ENCODE data around the gene ZNF208.
"Not testable (repeated sequence)": the region's sequence is repeated elsewhere in the genome, so short reads cannot be mapped to it uniquely, and the experiment has no call there.

ZNF208 gene

GRCh38 chr19:22010437-22011143 is at the start of gene ZNF208:
Gene ZNF208, minus strand, starts transcription at chr19:22010943. Its CDS starts 149 bp downstream, at chr19:22010794.
- DNase-seq (ENCODE audit: low spot score) = not testable (repeated sequence)

- no peak for DNase-seq (ENCODE audit: low spot score)
These were observed 41.9 kb upstream of the ZNF208 start for GRCh38 chr19:22052644-22053013.

DNA sequence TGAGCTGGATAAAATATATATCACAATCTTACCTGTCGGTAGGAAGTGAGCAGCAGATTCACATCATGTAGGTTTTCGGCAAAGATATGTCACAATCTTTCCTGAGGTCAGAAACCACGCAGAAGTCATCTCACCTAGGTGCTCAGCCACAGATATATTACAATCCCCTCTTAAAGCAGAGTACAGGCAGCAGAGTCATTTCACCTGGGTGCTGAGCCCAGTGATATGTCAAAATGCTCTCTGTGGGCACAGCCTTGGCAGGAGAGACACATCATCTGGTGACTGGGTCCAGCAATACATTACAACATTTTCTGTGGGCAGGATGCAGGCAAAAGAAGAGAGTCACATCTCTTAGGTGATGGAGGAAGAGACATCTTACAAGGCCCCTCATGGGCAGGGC is 30.4 kb upstream of the ZNF208 start:
- not testable (repeated sequence) for DNase-seq (ENCODE audit: low spot score)

DNA sequence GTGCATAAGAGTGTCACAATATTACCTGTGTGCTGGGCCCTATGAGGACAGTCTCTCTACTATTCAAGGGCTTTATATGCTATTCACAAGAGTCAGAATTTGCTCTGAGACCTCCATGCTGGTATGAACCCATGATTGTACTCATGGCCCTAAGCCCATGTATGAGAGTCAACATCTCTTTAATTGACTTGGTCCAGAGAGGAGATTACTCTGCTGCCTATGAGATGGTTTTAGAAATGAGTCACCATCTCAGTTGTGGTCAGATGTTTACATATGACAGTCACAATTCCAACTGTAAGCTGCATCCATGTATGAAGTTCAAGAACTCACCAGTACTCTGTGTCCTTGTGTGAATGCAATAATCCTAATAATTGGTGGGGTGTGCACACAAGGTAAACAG is 19.9 kb upstream of the ZNF208 start:
- DNase-seq (ENCODE audit: low spot score) = no peak

DNA sequence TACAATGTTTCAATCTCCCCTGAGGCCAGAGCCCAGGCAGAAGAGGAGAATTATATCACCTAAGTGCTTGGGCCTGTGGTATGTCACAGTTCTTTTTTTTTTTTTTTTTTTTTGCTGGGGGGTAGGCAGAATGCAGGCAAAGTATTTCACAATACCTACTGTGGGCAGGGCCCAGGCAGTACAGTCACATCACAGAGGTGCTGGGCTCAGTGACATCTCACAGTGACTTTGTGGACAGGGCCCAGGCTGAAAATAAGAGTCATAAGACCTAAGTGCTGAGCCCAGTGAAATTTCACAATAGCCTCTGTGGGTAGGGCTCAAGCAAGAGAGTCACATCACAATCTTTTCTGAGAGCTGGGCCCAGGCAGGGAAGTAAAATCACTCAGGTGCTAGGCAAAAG is 15.9 kb upstream of the ZNF208 start:
- DNase-seq (ENCODE audit: low spot score) = no peak

DNA sequence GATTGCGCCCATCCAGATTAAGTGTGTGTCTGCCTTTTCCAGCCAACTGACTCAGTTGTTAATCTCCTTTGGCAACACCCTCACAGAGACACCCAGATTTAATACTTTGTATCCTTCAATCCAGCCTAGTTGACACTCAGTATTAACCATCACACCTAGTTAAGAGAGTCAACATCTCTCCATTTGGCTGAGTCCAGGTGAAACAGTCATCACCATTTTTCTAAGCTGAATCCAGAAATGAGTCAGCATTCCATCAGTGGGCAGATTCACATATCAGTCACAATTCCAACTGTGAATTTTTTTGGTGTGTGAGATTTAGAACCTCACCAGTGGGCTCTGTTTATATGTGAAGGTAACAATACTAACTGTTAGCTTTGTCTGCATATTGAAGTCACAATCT is 14.8 kb upstream of the ZNF208 start:
- DNase-seq (ENCODE audit: low spot score) = not testable (repeated sequence)

- no peak for DNase-seq (ENCODE audit: low spot score)
These were observed 40.3 kb downstream of the ZNF208 start for GRCh38 chr19:21970466-21970865.

DNA sequence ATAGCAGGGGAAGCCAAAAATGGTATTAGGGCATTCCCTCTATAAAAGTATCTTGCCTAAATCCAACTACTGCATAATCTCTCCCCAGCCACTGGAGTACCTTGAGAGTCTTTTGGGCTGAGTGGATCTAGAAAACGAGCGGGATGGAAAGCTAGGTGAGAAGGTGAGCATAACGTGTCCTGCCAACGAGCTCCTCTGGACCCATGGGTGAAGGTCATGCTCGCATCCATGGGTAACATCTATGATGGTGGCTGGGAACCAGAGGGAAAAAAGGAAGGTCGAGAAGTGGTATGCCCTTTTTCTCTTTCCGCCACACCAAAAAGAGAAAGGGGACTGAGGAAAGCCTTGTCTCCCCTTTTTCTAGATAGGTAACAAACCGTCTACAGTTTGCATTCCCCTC is 63.0 kb downstream of the ZNF208 start:
- DNase-seq (ENCODE audit: low spot score) = no peak

DNA sequence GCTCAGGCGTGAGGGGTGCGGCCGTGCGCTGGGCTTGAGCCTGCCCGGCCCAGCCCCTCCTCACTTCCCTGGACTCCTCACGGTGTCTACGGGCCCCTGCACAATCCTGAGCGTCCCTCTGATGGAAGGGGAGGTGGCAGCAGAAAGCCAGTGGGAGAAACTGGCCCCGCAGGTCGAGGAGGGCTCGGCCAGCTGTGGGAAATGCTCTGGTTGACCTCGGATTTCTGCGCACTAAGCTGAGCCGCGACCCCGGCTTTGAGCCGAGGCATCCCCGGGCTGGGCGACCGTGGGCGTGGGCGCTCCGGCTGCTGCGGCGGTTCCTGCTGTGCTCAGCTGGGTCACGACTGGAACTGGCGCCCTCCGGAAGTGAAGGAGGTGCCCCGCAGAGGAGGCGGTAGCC is 70.1 kb downstream of the ZNF208 start:
- DNase-seq (ENCODE audit: low spot score) = no peak

DNA sequence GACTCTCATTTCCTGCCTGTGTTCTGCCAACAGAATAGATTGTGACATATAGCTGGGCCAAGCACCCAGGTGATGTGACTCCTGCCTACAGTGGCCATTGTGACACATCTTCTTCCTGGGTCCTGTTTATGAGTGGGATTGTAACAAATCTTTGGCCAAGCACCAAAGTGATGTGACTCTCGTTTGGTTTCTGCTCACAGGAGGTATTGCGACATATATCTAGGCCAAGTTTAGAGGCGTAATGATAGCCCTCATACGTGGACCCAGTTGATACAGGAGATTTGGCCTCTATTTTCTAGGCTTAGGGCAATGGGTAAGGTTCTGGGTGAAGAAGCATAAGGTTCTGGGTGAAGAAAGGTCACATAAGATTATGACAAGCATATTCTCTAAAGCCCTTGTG is 76.2 kb downstream of the ZNF208 start:
- no peak for DNase-seq (ENCODE audit: low spot score)

DNA sequence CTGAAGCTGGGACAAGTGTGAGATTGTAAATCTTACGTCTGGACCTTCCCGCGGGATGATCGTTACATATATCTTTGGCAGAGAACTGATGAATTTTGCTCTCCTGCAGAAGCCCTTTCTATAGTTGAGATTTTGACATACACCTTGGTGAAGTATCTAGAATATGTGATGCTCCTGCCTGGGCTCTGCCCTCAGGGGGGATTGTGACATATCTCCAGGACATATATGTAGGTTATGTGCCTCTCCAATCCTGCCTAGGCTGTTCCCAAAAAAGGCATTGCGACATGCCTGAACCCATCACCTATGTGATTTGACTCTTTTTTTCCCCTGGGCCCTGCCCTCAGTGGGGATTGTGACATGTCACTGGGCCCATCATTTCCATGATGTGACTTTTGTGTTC is 76.6 kb downstream of the ZNF208 start:
- DNase-seq (ENCODE audit: low spot score) = no peak

GRCh38 chr19:21922276-21922675 is 88.5 kb downstream of the ZNF208 start:
- no peak for DNase-seq (ENCODE audit: low spot score)

GRCh38 chr19:21921691-21922180 is 89.0 kb downstream of the ZNF208 start:
- no peak for DNase-seq (ENCODE audit: low spot score)

DNA sequence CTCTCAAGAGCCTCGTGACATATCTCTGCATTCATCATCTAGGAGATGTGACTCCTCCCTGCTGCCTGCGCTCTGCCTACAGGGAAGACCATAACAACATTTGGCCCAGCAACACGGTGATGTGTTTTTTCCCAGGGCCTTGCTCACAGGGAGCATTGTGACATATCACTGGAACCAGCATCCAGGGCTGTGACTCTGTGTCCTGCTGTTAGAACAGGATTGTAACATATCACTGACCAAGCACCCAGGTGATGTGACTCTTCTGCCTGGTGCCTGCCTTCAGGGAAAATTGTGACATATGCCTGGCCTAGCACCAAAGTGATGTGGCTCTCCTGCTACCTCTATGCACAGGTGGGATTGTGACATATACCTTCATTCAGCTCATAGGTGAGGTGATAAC is 95.3 kb downstream of the ZNF208 start:
- no peak for DNase-seq (ENCODE audit: low spot score)

GRCh38 chr19:21912654-21913053 is 98.1 kb downstream of the ZNF208 start:
- DNase-seq (ENCODE audit: low spot score) = no peak

- no peak for DNase-seq (ENCODE audit: low spot score)
These were observed 100.4 kb downstream of the ZNF208 start for GRCh38 chr19:21910318-21910717.

GRCh38 chr19:21908066-21908465 is 102.7 kb downstream of the ZNF208 start:
- no peak for DNase-seq (ENCODE audit: low spot score)

GRCh38 chr19:21907516-21907915 is 103.2 kb downstream of the ZNF208 start:
- no peak for DNase-seq (ENCODE audit: low spot score)

DNA sequence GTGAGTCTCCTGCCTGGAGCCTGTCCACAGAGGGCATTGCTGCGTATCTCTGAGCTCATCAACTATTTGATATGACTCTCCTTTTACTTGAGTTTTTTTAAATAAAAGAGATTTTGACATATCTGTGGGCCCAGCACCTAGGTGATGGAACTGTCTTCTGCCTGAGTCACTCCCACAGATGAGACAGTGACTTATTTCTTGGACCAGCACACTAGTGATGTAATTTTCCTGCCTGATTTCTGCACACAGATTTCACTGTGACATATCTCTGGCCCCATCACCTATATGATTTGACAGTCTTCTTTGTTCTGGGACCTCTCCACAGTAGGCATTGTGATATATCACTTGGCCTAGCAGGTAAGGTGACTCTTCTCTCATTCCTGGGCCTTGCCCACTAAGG is 108.2 kb downstream of the ZNF208 start:
- no peak for DNase-seq (ENCODE audit: low spot score)

DNA sequence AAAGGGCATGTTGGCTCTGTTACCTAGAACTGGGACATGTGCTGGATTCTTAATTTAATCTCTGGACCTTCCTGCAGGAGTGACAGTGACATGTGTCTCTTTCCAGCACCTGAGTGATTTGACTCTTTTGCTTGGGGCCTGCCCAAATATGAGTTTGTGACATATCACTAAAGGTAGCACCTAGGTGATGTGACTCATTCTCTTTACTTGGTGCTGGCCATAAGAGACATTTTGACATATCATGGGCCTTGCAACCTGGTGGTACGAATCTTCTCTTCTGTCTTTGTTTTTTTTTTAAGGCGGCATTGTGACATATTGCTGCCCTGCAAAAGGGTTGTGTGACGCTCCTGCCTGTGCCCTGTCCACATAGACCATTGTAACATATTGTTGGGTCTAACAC is 108.9 kb downstream of the ZNF208 start:
- no peak for DNase-seq (ENCODE audit: low spot score)

- DNase-seq (ENCODE audit: low spot score) = no peak
These were observed 110.3 kb downstream of the ZNF208 start for GRCh38 chr19:21900401-21900800.

GRCh38 chr19:21891086-21891485 is 119.7 kb downstream of the ZNF208 start:
- no peak for DNase-seq (ENCODE audit: low spot score)

GRCh38 chr19:21890017-21890416 is 120.7 kb downstream of the ZNF208 start:
- DNase-seq (ENCODE audit: low spot score) = not testable (repeated sequence)

DNA sequence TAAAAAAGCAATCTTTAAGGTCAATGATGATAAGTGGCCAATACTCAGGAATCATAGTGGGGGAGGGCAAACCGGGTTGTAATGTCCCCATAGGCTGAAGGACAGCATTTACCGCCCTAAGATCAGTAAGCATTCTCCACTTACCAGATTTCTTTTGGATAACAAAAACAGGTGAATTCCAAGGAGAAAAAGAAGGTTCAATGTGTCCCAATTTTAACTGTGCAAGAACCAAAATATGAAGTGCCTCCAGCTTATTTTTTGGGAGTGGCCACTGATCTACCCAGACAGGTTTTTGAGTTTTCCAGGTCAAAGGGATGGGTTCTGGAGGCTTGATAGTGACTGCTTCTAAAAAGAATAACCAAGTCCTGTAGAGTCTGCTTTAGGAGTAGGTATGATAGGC is 125.2 kb downstream of the ZNF208 start:
- DNase-seq (ENCODE audit: low spot score) = not testable (repeated sequence)

Data from left forelimb (tissue), 1 donor.